ENCODE measurements around the gene ARHGEF3. TPM values are rescaled to one million over a fixed set of nuclear protein-coding genes. Genes with fewer than 3 reads are reported as not detected.
A peak's percentile ranks its signal among the peaks of the same experiment; 100 is the strongest.

Gene ARHGEF3
- total and polyA plus RNA-seq, 4 donors, result 10.4 to 40.9 (median 21.0) TPM

DNA sequence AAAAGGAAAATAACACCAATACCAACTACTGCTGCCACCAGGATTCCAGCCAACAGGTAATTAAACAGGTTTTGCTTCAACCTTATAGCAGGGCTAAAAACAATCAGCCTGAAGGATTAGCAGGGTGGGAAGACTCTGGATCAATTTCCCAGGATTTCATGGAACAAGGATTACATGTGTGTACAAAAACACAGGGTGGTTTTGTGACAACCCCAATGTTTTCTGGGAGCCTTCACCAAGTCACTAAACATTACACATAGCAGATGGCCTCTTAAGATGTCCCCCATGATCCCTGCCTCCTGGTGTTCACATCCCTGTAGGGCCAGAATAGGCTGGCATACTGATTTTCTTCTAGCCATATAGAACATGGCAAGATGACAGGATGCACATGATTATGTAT is 42.8 kb upstream of the ARHGEF3 start:
- Histone ChIP-seq H3K9ac (ENCODE audit: insufficient read depth in 1 of 2, low read length in 2 of 2) (no peak overlapping the region), H3K27ac (ENCODE audit: low read depth in 1 of 2, low read length in 1 of 2) (no peak overlapping the region), H3K27me3 (ENCODE audit: control insufficient read depth in 3 of 3, insufficient read depth in 3 of 3, low read length in 2 of 3) (no peaks in the 10 kb centered on the region), H3K4me3 (no peak overlapping the region), H3K9me3 (ENCODE audit: control insufficient read depth in 4 of 4, insufficient read depth in 3 of 4, low read length in 3 of 4) (no peaks in the 10 kb centered on the region), H3K4me1 (ENCODE audit: control insufficient read depth in 5 of 5, insufficient read depth in 5 of 5, low read length in 5 of 5) (no peaks in the 10 kb centered on the region), H3K36me3 (ENCODE audit: control insufficient read depth in 4 of 4, insufficient read depth in 4 of 4, low read length in 4 of 4) (no peaks in the 10 kb centered on the region)
- DNase-seq (no peak), ATAC-seq (ENCODE audit: insufficient read depth, low FRiP score) (no peak)
- no peak for TF ChIP-seq CTCF (IDR thresholded peaks at IDR 0.05; ENCODE audit: control extremely low read depth, extremely low read depth)

DNA sequence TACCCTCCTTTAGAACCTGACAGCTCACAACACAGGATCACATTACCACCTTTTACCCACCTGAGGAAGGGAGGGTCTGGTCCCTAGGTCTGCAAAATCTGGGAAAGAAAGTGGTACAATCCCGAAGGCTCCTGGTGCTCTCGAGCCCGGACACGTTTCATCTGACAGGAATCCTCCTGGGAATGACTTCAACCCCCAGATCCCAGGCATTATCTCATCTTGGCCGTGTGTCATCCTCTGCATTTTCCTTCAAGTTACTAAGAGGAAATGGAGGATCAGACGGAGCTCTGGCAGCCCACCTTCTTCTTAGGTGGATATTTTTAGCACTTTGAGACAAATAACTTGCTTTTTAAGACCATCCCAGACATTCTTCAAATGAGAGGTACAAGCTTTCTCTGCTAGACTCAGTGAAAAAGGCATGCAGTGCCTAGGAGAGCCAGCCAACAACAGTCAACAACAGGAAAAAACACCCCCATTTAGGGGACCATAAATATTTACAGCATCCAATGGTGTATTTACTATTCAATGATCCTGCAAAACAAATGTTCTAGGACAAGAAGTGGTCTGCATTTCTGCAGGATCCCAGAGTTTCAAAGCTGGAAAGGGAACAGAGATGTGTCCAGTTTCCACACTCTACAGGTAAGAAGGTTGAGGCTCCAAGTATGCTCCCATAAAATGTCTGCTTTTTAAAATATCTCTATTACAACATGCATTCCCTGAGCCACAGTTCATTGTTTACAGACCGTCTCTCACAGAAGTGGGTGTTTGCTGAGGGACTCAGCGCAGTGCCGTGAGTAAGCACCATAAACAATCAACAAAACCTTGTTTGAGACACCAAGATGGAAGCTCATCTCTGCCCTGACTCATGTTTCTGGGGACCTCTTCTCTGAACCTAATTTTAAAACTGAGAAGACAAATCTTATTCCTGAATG is 38.3 kb upstream of the ARHGEF3 start:
- H3K4me3 ChIP-seq, result no peak overlapping the region
- no peak overlapping the region for H3K9ac ChIP-seq (ENCODE audit: insufficient read depth in 1 of 2, low read length in 2 of 2)
- H3K4me1 ChIP-seq (ENCODE audit: control insufficient read depth in 5 of 5, insufficient read depth in 5 of 5, low read length in 5 of 5), result peaks cover 0 to 6% (median 0%) of the 10 kb centered on the region in 5 donors
- no peaks in the 10 kb centered on the region for H3K36me3 ChIP-seq (ENCODE audit: control insufficient read depth in 4 of 4, insufficient read depth in 4 of 4, low read length in 4 of 4)
- ATAC-seq (ENCODE audit: insufficient read depth, low FRiP score), result no peak
- WGBS, 2 donors, result 63 to 79% methylated on average over 9 of the region's 9 CpGs
- TF ChIP-seq CTCF (IDR thresholded peaks at IDR 0.05; ENCODE audit: control extremely low read depth, extremely low read depth), result no peak
- no peak for DNase-seq
- H3K27ac ChIP-seq (ENCODE audit: low read depth in 1 of 2, low read length in 1 of 2), result peak overlapping the region in 1 of 2 donors; percentile 31
- H3K9me3 ChIP-seq (ENCODE audit: control insufficient read depth in 4 of 4, insufficient read depth in 3 of 4, low read length in 3 of 4), result no peaks in the 10 kb centered on the region
- H3K27me3 ChIP-seq (ENCODE audit: control insufficient read depth in 3 of 3, insufficient read depth in 3 of 3, low read length in 2 of 3), result no peaks in the 10 kb centered on the region

GRCh38 chr3:56838448-56838847 is 36.7 kb upstream of the ARHGEF3 start:
- H3K27me3 ChIP-seq (ENCODE audit: control insufficient read depth in 3 of 3, insufficient read depth in 3 of 3, low read length in 2 of 3), result no peaks in the 10 kb centered on the region
- H3K4me3 ChIP-seq, result no peak overlapping the region
- no peak for ATAC-seq (ENCODE audit: insufficient read depth, low FRiP score)
- TF ChIP-seq CTCF (IDR thresholded peaks at IDR 0.05; ENCODE audit: control extremely low read depth, extremely low read depth), result no peak
- H3K4me1 ChIP-seq (ENCODE audit: control insufficient read depth in 5 of 5, insufficient read depth in 5 of 5, low read length in 5 of 5), result peaks cover 0 to 10% (median 0%) of the 10 kb centered on the region in 5 donors
- WGBS, 2 donors, result 74% methylated on average over 4 of the region's 4 CpGs
- no peaks in the 10 kb centered on the region for H3K9me3 ChIP-seq (ENCODE audit: control insufficient read depth in 4 of 4, insufficient read depth in 3 of 4, low read length in 3 of 4)
- no peaks in the 10 kb centered on the region for H3K36me3 ChIP-seq (ENCODE audit: control insufficient read depth in 4 of 4, insufficient read depth in 4 of 4, low read length in 4 of 4)
- H3K9ac ChIP-seq (ENCODE audit: insufficient read depth in 1 of 2, low read length in 2 of 2), result no peak overlapping the region
- DNase-seq, result no peak
- H3K27ac ChIP-seq (ENCODE audit: low read depth in 1 of 2, low read length in 1 of 2), result no peak overlapping the region

All from lung (tissue), 12 donors.